ENCODE data around the gene TNRC6A.
"Not testable (repeated sequence)": the region's sequence is repeated elsewhere in the genome, so short reads cannot be mapped to it uniquely, and the experiment has no call there.

TNRC6A gene

GRCh38 chr16:24820522-24820921, 91.1 kb downstream of the TNRC6A start:
- no peak for DNase-seq

GRCh38 chr16:24821129-24821528, 91.7 kb downstream of the TNRC6A start:
- DNase-seq = no peak

- no peak for DNase-seq
Measured at GRCh38 chr16:24822542-24822941, 93.1 kb downstream of the TNRC6A start.

DNA sequence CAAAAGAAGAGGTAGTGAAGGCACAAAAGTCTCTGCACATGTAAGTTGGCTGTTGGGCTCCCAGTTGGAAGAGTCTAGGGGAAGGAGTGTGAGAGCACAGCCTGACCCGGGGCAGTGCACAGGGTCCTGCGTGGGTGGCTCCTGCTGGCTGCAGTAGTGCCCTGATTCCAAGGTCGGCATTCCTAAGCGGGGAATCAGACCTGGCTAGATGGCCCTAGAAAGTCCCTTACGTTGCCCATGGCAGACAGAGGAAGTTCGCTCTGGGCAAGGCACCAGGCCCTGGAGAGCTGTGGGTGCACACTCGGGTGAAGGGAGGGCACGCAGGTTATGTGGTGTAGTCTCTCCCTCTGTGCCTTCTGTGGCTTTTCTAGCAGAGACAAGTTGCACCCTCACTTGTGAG, 93.5 kb downstream of the TNRC6A start:
- no peak for DNase-seq

- no peak for DNase-seq
Measured at GRCh38 chr16:24825696-24826095, 96.2 kb downstream of the TNRC6A start.

DNA sequence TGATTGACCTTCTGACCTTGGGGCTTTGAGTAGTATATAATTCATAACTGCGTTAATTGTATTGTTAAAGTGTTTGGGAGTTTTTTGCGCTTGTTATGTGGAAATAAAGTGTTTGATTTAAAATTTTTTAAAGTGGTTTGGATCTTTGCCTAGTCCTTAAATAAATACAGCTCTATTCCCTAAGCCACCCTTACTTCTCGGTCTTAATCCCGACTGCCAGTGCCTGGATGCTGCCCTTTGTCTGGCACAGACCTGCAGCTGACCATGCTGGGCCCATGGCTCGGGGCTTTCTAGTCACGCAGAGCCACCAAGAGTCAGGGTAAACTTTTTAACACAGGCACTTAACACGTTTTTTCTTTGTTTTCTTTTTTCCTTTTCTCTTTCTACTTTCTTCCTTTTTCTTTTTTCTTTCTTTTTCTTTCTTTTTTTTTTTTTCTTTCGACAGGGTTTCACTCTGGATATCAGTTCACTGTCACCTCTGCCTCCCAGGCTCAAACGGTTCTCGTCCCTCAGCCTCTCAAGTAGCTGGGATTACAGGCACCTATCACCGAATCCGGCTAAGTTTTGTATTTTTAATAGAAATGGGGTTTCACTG, 96.7 kb downstream of the TNRC6A start:
- no peak for DNase-seq

- DNase-seq = no peak
Measured at GRCh38 chr16:24826817-24827566, 97.5 kb downstream of the TNRC6A start.

- no peak for DNase-seq
Measured at GRCh38 chr16:24829153-24829552, 99.7 kb downstream of the TNRC6A start.

GRCh38 chr16:24833352-24833751, 103.9 kb downstream of the TNRC6A start:
- DNase-seq = no peak

- DNase-seq = peak; percentile 39
Measured at GRCh38 chr16:24834459-24835335, 105.2 kb downstream of the TNRC6A start.

DNA sequence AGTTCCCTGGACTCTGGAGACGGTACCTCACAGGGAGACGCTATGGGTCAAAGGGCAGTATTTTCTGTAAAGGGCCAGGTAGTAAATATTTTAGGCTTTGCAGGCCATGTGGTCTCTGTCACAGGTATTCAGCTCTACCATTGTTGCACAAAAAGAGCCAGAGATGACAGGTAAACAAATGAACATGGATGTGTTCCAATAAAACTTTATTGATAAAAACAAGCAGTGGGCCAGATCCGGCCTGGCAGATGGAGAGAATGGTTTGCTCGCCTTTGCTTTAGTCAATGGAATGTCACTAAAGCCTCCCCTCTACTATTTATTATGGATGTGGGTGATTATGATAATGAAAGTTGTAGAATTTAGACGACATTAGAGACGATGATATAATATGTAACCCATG, 107.4 kb downstream of the TNRC6A start:
- no peak for DNase-seq

DNA sequence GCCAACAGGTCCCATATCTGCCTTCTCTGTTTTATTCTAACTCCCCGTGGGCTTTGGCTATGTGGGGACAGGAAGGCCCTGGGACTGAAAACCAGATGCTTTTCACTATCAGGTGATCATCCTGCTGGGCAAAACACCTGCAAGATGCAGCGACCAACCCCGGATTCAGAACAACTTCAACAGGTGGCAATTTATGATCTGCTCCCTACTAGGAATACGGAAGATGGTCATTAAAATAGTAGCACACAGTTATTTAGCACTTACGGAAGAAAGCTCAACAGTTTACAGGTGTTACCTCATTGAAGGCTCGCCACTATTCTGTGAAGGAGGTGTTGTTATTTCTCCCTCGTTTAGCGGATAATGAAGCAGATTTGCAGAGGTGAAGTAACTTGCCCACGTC, 108.5 kb downstream of the TNRC6A start:
- no peak for DNase-seq

GRCh38 chr16:24838554-24839266, 109.3 kb downstream of the TNRC6A start:
- peak; percentile 36 for DNase-seq

GRCh38 chr16:24839347-24839972, 110.0 kb downstream of the TNRC6A start:
- DNase-seq = no peak

DNA sequence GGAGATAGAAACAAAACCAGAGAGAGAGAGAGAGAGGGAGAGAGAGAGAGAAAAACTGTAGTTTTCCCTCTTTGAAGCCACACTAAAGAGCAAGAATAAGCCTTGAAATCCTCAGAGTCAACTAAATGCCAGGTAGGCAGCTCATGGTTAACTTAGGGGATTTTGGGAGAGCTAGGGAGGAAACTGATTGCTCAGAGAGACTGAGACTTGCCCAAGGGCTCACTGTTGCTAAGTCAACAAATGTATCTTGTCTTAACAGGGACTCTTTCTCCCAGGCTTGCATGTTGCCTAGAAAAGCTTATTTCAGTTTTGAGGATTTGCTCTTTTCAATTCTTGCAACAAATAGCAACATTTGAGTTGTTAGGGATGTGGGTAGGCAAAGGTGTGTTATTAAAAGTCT, 111.8 kb downstream of the TNRC6A start:
- DNase-seq = no peak

GRCh38 chr16:24844101-24845030, 114.9 kb downstream of the TNRC6A start:
- DNase-seq = no peak

GRCh38 chr16:24845031-24845365, 115.5 kb downstream of the TNRC6A start:
- not testable (repeated sequence) for DNase-seq

DNA sequence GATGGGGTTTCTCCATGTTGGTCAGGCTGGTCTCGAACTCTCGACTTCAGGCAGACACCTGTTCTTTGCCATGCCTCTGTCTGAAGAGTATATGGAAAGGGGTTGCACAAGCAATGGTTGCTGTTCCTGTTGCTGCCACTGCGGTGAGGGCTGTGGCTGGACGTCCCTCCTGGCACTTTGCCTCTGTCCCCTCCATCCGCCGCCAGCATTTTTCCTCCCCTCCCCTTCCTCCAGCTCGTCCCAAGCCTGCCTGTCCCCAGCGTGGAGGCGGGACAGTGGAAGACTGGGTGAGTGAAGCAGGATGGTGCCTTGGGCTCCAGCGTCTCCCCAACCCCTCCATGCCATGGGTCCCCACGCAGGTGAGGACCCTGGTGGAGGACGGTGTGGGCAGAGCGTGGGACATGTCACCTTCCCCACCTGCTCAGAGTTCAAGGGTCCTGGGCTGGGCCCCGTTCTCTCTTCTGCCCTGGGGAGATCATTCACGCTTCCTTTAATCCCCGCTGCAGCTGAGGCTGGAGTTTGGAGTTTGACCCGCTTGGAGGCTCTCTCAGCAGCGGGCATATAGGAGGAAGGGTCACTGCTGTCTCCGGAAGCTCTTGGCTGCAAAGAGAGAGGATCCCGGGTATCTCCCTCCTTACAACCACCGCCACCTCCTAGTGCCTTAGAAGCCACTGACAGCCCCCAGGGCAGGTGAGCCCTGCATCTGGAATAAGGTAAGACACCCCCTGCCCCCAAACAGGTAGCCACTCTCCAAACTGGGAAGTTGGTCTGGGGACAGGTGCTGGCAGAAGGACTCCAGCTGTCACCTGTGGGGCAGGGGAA, 116.5 kb downstream of the TNRC6A start, which contains the start of gene SLC5A11:
Gene SLC5A11 (plus strand): TSS at position 238 of the 822 bp plus-strand sequence. CDS start 12,681 bp downstream, outside the sequence.
- DNase-seq = no peak

- no peak for DNase-seq
Measured at GRCh38 chr16:24846548-24847357, 117.3 kb downstream of the TNRC6A start.

DNA sequence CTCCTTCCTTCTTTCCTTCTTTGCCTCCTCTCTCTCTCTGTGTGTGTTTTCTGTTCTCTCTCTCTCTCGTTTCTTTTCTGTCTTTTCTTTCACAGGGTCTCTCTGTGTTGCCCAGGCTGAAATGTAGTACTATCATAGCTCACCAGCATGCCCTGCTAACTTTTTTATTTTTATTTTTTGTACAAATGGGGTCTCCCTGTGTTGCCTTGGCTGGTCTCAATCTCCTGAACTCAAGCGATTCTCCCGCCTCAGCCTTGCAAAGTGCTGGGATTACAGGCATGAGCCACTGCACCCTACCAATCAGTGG, 117.9 kb downstream of the TNRC6A start:
- DNase-seq = no peak

Data from fibroblast of skin of right biceps (primary cell).